Skin of body (tissue), 2 donors: ENCODE measurements around the gene CNOT2. TPM values are rescaled to one million over a fixed set of nuclear protein-coding genes. Genes with fewer than 3 reads are reported as not detected.
A peak's percentile ranks its signal among the peaks of the same experiment; 100 is the strongest.
"Not testable (repeated sequence)": the region's sequence is repeated elsewhere in the genome, so short reads cannot be mapped to it uniquely, and the experiment has no call there.

Experiments
- DNase-seq: peaks from one replicate; lab custom pipeline; 2025; lab: John Stamatoyannopoulos, UW
- total RNA-seq: library from RNA; depleted of rRNA; stranded (reverse); fragments of >200 nt; gene quantifications from one replicate; pipeline ENCODE4 v1.2.3, GENCODE V29; 2014

CNOT2 gene
- total RNA-seq, 1 donor from 2014 or later = 182 TPM

GRCh38 chr12:70364695-70365397 lies 121.6 kb downstream of the CNOT2 start:
- no peak for DNase-seq

- no peak for DNase-seq
These were observed 122.1 kb downstream of the CNOT2 start for GRCh38 chr12:70365398-70365647.

GRCh38 chr12:70365648-70366518 lies 122.7 kb downstream of the CNOT2 start, which contains the start of gene KCNMB4:
Gene KCNMB4 (plus strand): TSS chr12:70366290. CDS start chr12:70366735, 445 bp downstream.
- DNase-seq = peak; percentile 40

- DNase-seq = peak; percentile 16
These were observed 123.5 kb downstream of the CNOT2 start for GRCh38 chr12:70366581-70367257.

GRCh38 chr12:70367258-70368141 lies 124.3 kb downstream of the CNOT2 start:
- DNase-seq = peak; percentile 45

GRCh38 chr12:70372881-70373280 lies 129.6 kb downstream of the CNOT2 start:
- DNase-seq = no peak

- DNase-seq = no peak
These were observed 136.6 kb downstream of the CNOT2 start for GRCh38 chr12:70379846-70380245.

GRCh38 chr12:70383484-70383883 lies 140.3 kb downstream of the CNOT2 start:
- DNase-seq = no peak

- no peak for DNase-seq
These were observed 140.7 kb downstream of the CNOT2 start for GRCh38 chr12:70383886-70384285.

- DNase-seq = no peak
These were observed 143.5 kb downstream of the CNOT2 start for GRCh38 chr12:70386771-70387170.

GRCh38 chr12:70389678-70390077 lies 146.4 kb downstream of the CNOT2 start:
- no peak for DNase-seq

- not testable (repeated sequence) for DNase-seq
These were observed 149.4 kb downstream of the CNOT2 start for GRCh38 chr12:70392631-70393030.

- DNase-seq = no peak
These were observed 150.7 kb downstream of the CNOT2 start for GRCh38 chr12:70393787-70394499.

- no peak for DNase-seq
These were observed 154.8 kb downstream of the CNOT2 start for GRCh38 chr12:70398002-70398401.

- no peak for DNase-seq
These were observed 155.6 kb downstream of the CNOT2 start for GRCh38 chr12:70398862-70399261.

GRCh38 chr12:70399311-70399710 lies 156.1 kb downstream of the CNOT2 start:
- peak; percentile 27 for DNase-seq

GRCh38 chr12:70400124-70400523 lies 156.9 kb downstream of the CNOT2 start:
- no peak for DNase-seq

- no peak for DNase-seq
These were observed 159.4 kb downstream of the CNOT2 start for GRCh38 chr12:70402597-70402996.

- no peak for DNase-seq
These were observed 160.6 kb downstream of the CNOT2 start for GRCh38 chr12:70403826-70404225.
